GM12875 (cell line): ENCODE measurements around the gene HCN2.
A peak's percentile ranks its signal among the peaks of the same experiment; 100 is the strongest.

Source experiments
- H3K4me3 ChIP-seq: one replicate; pipeline ENCODE4 v1.5.1; 2011; ENCODE audit warnings: low read depth, low read length, control low read depth
- TF ChIP-seq, protein P1 (sequence below): IDR thresholded peaks from 2 replicates; pipeline ENCODE4 v1.5.1; 2011; ENCODE audit warnings: low read depth, mild to moderate bottlenecking, control low read depth, inconsistent platforms, low read length, moderate library complexity, borderline replicate concordance; ENCODE audit not compliant: insufficient read depth

Gene HCN2

DNA sequence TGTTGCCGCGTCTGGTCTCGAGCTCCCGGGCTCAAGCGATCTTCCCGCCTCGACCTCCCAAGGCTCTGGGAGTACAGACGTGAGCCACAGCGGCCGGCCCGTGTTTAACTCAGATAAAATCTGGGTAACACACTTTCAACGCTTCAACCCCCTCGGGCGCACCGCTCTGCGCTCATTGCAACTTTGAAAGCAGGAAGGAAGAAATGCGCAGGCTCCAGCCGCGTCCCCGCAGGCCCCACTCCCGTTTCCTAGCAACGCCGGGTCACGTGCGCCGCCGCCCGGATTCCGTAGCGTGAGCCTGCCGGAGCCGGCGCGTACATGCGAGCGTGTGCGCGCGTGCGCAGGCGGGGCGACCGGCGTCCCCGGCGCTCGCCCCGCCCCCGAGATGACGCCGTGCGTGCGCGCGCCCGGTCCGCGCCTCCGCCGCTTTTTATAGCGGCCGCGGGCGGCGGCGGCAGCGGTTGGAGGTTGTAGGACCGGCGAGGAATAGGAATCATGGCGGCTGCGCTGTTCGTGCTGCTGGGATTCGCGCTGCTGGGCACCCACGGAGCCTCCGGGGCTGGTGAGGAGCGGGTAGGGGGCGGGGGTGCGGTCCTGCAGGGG lies 17.4 kb upstream of the HCN2 start, which contains the start of gene BSG:
Gene BSG, plus strand, starts transcription at position 457 of the 603 bp plus-strand sequence. Its CDS starts 39 bp downstream, at position 496.
- peak within 1 kb of the TSS; percentile 98 for H3K4me3 ChIP-seq
- TF ChIP-seq, protein P1, sequence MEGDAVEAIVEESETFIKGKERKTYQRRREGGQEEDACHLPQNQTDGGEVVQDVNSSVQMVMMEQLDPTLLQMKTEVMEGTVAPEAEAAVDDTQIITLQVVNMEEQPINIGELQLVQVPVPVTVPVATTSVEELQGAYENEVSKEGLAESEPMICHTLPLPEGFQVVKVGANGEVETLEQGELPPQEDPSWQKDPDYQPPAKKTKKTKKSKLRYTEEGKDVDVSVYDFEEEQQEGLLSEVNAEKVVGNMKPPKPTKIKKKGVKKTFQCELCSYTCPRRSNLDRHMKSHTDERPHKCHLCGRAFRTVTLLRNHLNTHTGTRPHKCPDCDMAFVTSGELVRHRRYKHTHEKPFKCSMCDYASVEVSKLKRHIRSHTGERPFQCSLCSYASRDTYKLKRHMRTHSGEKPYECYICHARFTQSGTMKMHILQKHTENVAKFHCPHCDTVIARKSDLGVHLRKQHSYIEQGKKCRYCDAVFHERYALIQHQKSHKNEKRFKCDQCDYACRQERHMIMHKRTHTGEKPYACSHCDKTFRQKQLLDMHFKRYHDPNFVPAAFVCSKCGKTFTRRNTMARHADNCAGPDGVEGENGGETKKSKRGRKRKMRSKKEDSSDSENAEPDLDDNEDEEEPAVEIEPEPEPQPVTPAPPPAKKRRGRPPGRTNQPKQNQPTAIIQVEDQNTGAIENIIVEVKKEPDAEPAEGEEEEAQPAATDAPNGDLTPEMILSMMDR = no peak

DNA sequence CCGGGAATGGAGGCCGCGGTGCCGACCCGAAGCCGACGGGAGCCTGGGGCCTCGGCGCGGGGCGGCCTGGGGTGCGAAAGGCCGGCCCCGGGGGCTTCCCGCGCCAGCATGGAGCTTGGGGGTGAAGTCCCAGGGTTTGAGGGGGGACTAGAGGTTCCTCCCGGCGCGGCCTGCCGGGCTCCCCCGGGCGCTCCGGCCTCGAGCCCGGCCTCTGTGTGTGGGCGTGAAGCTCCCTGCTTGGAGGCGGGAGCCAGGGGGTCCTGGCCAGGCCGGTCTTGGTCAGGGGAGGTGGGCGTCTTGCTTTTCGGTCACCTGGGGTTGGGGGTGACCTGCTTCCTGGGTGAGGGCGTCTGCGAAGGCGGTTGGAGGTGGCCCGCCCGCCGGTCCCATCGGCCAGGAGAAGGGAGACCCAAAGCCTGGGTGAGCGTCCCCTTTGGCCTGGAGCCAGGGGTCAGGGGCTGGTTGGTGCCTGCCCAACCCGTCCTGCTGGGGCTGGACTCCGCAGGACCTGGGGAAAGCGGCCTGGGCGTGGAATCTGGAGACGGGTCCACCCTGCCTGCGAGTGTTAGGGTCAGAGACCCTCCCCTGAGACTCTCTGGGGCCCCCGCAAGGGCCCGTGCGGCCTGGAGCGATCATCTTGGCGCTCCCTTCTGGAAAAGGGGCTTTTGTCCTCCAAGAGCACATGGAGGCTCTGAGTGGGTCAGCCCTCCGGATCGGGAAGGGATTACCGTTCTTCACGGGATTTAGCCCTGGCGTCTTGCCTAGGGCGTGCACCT lies 16.8 kb upstream of the HCN2 start:
- H3K4me3 ChIP-seq = peak overlapping the region; percentile 98
- TF ChIP-seq, protein P1 = no peak

DNA sequence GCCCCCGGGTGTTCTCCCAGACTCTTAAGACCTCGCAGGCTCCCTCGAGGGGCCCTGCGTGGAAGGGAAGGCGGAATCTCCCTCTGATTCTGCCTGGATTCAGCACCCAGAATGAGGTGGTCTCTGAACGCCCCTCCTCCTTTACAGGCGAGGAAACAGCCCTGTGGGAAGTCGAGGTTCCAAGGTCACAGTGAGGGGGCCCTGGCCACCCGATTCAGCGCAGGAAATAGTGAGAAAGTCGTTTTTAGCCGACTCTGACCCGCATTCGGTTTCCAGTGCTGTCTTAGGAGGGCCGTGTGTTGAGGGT lies 16.2 kb upstream of the HCN2 start:
- peak overlapping the region; percentile 98 for H3K4me3 ChIP-seq
- TF ChIP-seq, protein P1 = no peak

DNA sequence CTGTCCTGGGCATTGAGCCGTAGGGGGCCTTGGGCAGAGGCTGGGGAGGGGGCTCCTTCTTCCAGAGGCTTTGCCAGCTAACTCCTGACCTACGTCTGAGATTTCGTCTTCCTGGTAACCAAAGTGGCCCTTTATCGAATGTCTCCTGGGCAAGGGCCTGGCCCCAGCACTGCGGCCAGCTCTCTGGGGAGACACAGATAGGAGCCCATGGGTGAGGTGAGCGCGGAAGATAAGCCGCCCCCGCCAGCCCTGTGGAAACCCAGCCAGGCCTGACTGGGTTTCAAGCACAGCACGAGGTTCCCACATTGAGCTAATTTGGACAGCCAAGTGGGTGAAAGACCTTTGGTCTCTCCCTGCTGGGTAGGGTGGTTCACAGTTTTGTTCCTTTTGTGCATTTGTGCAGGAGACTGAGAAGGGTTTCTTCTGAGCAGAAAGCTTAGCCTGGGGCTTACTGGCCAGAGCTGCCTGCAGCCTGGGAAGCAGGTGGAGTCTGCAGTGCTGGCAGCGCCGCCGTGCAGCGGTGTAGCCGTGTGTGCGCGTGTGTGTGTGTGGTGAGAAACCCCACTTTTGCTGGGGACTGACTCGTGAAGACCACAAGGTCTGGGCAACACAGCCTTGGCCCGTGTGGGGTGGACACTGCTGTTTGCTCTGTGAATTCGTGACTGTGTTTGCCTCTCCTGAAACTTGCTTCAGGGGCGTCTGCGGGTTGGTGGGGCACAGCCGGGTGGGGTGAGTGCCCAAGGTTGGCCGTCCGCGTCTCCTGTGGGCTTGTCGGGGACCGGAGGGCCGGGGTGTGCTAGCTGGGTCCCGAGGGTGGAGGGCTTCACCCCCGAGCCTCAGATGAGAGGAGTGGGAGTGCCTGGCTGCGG lies 14.8 kb upstream of the HCN2 start:
- peak overlapping the region; percentile 8 for H3K4me3 ChIP-seq
- TF ChIP-seq, protein P1 = no peak

DNA sequence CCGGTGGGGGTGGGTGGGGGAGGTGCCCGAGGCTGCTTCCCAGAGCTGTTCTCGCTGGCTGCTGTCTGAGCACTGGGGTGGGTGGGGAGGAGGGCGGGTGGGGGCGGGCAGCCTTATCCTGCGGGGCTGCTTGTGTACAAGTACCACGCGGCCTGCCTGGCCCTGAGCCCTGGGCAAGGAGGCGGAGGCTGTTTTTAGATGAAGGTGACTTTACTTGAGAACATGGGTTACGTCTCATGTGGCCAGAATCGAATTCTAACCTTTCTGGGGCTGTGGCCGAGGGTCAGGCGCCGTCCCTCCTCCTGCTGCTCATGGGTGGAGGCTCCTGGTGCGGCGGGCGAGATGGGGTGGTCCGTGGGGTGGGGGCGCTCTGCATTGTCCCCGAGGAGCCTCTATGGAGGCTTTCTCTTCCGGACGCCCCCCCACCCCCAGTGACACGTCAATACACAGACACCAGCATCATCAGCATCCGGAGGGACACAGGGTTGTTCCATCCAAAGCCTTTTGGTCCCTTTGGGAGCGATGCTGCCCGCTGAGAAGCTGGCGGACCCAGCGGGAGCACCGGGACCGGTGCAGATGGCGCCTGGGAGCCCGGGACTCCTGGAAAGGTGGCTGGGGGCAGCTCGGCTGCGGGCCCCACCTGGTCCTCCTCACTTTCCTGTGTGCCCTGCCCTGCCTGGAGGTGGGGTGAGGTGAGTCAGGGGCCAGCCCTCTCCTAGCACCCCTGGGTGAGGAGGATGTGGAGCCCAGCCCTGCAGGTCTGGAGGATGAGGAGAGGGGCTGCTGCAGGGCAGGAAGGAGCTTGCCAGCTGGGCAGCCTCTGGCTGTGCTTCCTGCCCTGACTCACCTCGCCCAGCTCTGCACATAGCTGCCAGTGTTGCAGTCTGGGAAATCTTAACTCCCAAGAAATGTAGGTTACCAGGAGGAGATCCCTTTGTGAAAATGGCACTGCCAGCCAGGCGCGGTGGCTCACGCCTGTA lies 13.9 kb upstream of the HCN2 start:
- H3K4me3 ChIP-seq = no peak overlapping the region
- TF ChIP-seq, protein P1 = no peak

DNA sequence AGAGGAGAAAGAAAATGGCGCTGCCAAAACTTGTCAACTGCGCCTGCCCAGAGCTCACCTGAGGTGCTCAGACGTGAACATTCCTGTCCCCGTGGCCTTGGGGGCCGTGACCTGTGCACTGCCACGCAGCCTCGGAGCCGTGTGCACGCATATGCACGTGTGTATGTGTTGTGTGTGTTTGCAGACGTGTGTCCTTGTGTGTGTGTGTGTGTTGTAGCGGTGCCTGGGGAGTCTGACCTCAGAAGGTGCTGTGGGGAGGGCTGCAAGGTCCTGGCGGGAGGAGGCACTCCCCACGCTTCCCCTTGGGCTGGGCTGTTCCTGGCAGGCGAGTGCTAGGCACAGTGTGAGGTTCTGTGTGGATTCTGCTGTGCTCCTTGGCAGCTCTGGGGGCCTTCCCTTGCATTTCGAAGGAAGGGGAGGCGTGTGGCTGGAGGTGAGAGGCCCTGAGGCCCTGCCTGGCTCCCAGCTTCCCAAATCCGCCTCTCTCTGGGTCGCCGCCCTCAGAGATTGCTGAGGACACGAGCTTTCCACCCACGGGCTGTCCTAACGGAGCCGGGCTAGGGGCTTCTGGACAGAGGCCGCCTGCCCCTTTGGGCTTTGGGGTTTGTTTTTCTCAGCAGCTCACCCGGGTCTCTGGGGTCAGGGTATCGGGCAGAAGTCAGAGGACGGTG lies 12.8 kb upstream of the HCN2 start:
- TF ChIP-seq, protein P1 = no peak

More for the DNA sequence above, 12.8 kb upstream of the HCN2 start:
- H3K4me3 ChIP-seq = no peak overlapping the region
